Measurements from ENCODE around the gene SPTBN1.

The SPTBN1 gene

DNA sequence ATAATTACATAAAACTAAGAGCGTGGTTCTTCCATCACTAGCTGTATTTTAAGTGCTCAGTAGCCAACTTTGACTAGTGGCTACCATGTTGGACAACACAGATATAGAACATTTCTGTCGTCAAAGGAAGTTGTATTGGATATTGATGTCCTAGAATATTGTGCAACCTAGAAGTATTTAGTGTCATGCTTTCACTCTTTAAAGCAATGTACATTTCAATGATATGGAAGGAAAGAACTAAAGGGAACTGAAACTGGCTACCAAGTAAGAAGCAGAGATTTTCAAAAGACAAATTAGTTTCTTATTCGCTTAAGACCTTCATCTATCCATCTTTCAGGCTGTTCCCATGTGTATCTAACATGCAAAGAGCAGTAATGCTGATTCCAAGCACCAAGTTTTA, 182.0 kb downstream of the SPTBN1 start:
- no peak for DNase-seq

GRCh38 chr2:54638774-54639187, 182.7 kb downstream of the SPTBN1 start:
- DNase-seq: no peak

DNA sequence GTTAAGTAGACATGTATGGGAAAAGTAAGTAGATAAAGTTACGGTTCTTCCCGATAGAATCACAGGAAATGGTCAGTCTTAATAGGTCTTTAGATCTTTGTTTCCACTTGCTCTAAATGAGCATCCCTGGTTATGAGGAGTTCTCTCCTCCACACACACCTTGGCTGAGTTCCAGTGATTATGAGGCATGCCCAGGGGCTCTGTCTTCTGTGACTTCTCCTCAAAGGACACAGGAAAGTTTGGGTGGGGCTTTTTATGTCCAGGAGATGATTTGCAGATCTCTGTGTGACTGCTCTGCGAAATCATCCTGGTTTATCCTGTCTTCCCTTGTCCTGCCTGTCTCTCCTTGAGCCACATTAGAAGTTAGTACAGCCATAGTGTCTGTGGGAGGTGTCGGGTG, 183.5 kb downstream of the SPTBN1 start:
- DNase-seq: no peak

- no peak for DNase-seq
Observed at GRCh38 chr2:54640834-54641540, 184.9 kb downstream of the SPTBN1 start.

DNA sequence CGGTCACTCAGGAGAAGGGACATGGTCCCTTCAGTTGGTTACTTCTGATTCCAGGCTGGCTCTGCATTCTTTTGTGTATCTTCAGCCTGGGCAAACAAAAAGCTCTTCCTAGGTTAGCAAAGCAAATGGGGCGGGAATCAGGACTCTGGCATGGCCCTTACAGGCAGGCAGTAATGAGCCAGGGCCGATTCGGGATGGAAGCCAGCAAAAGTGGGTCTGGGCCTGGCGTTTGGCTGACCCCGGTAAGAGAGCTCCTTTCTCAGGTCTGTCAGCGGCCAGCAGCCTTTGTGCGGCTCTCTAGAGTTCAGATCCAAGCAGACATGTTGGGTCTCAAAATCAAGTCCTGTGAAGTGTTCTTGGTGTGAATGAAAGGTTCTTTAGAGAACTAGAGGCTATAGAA, 185.9 kb downstream of the SPTBN1 start:
- DNase-seq: no peak

- no peak for DNase-seq
Observed at GRCh38 chr2:54642677-54643430, 186.7 kb downstream of the SPTBN1 start.

DNA sequence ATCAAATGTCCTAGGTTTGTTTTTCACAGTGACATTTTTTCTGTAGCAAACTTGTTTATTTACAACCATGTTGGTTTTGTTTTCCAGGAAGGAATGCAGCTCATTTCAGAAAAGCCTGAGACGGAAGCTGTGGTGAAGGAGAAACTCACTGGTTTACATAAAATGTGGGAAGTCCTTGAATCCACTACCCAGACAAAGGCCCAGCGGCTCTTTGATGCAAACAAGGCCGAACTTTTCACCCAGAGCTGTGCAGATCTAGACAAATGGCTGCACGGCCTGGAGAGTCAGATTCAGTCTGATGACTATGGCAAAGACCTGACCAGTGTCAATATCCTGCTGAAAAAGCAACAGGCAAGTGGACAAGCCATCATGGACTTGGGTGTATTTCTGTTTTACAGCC, 188.1 kb downstream of the SPTBN1 start:
- no peak for DNase-seq

- DNase-seq: no peak
Observed at GRCh38 chr2:54646170-54646927, 190.2 kb downstream of the SPTBN1 start.

- DNase-seq: no peak
Observed at GRCh38 chr2:54648256-54648655, 192.1 kb downstream of the SPTBN1 start.

DNA sequence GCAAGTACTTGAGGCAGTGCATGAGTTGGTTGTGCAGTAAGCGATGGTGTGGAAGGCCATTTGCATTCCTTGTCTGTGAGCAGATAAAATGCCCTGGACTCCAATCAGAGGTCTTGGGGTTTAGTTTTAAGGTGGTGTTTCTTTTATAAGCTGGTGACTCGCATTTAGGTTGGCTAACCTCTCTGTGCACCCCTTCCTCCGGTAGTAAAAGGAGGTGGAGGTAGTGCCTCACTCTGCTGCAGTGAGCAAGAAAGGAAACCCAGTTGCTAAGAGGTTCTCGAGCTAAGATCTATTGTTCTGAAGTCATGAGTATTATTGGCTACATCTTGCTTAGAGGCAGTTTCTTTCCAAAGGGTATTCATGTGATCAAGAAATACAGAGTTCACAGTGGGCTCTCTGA, 193.1 kb downstream of the SPTBN1 start:
- no peak for DNase-seq

DNA sequence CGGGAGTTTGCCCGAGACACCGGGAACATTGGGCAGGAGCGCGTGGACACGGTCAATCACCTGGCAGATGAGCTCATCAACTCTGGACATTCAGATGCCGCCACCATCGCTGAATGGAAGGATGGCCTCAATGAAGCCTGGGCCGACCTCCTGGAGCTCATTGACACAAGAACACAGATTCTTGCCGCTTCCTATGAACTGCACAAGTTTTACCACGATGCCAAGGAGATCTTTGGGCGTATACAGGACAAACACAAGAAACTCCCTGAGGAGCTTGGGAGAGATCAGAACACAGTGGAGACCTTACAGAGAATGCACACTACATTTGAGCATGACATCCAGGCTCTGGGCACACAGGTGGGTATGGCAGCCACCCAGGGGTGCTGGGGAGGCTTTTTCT, 193.5 kb downstream of the SPTBN1 start:
- DNase-seq: no peak

DNA sequence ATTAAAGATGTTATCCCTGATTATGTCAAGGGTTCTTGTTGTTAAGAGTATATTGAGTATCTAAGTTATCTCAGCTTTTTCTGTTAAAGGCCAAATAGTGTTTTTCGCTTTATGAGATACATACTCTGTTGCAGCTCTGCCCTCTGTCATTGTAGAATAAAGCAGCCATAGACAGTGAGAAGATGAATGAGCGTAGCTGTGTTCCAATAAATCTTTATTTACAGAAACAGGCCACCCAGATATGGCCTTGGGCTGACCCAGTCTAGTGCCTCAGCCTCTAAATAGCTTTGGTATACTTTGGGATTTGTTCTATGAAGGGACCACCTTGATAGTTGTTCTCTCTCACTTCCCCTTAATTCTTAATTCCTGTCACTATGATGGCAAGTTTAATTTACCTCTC, 194.5 kb downstream of the SPTBN1 start:
- no peak for DNase-seq

- DNase-seq: no peak
Observed at GRCh38 chr2:54651291-54651690, 195.2 kb downstream of the SPTBN1 start.

DNA sequence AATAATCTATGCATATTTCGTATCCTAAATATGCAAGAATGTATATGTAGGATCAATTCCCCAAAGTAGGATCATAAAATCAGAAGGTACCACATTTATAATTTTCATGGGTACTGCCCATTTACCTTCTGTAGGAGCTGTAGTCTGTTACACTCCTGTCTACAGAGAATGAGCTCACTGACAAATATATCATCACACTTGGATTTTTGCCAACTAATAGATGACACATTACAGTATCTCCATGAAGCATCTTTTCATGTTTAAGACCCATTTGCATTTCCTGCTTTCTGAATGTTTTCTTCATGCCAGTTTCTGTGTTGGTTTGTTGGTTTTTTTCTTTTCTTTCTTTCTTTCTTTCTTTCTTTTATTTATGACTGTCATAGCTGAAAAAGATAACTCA, 196.4 kb downstream of the SPTBN1 start:
- no peak for DNase-seq

DNA sequence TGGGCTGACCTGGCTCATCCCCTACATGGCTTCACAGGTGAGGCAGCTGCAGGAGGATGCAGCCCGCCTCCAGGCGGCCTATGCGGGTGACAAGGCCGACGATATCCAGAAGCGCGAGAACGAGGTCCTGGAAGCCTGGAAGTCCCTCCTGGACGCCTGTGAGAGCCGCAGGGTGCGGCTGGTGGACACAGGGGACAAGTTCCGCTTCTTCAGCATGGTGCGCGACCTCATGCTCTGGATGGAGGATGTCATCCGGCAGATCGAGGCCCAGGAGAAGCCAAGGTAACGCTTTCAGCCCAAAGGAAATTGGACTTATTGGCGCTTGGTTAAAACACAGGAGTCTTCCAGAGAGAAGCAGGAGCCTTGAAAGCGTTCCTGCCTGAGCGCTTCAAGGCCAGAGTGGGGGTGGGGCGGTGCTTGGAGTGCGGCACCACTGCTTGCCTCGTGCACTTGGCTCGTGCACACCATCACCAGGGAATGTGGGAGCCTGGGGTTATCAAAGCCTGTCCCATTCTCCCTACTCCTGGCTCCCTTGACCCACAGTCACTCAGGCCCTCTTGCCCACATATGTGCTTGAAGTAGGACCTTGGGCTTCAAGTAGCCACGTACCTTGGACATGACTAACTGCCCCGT, 197.6 kb downstream of the SPTBN1 start:
- DNase-seq: no peak

- no peak for DNase-seq
Observed at GRCh38 chr2:54655046-54655809, 199.1 kb downstream of the SPTBN1 start.

- DNase-seq: no peak
Observed at GRCh38 chr2:54656863-54657262, 200.7 kb downstream of the SPTBN1 start.

DNA sequence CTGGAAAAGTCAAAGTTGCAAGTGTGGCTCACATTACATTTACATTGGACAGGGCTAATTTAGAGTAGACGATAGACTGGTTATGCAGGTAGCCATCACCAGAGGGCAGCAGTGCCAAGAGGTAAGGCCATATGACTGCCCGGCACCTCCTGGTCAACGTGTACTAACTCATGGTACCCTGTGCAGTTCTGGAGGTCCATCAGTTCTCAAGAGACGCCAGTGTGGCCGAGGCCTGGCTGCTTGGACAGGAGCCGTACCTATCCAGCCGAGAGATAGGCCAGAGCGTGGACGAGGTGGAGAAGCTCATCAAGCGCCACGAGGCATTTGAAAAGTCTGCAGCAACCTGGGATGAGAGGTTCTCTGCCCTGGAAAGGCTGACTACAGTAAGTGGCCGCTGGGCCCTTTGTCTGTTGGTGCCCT, 201.5 kb downstream of the SPTBN1 start:
- peak; percentile 59 to 60 for DNase-seq

DNA sequence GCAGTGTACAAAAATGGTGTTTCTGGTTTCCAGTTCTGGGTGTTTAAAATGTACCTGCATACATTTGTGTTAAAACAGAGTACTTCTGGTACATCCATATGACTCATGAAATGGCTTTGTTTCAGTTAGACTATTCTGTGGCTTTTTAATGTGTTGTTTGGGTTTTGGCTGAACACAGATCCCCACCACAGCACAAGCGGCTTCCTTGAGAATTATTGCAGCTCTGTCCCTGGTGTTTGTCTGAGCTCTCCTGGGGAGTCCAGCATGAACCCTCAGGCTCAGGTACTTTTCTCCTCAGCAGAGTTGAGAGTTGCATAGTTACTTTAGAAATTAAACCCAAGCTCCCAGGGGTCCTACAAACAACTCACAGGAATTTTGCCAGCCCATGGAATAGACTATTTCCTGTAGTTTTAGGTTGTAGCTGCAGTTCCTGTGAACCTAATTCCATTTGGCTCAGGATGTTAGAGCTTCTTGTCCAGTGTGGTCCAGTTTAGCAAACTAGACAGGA, 202.5 kb downstream of the SPTBN1 start:
- no peak for DNase-seq

DNA sequence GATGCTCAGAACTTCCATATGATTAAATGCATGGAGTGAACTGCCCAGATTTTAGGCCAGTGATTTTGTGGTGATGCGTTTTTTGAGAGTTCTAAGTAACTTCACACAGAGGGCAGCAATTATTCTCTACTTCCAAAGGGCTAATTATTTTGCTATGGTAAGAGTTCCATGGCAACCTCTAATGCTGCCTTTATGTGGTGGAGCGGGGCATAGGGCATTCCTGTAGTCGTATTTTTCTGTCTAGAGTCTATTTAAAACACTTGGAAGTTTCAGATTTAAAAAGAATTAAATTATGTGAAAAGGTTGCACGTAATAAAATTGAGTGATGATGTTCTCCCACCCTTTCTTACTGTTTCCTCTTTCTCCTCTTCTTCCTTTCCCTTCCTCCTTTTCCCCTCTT, 203.4 kb downstream of the SPTBN1 start:
- no peak for DNase-seq

GRCh38 chr2:54660752-54661151, 204.6 kb downstream of the SPTBN1 start:
- no peak for DNase-seq

DNA sequence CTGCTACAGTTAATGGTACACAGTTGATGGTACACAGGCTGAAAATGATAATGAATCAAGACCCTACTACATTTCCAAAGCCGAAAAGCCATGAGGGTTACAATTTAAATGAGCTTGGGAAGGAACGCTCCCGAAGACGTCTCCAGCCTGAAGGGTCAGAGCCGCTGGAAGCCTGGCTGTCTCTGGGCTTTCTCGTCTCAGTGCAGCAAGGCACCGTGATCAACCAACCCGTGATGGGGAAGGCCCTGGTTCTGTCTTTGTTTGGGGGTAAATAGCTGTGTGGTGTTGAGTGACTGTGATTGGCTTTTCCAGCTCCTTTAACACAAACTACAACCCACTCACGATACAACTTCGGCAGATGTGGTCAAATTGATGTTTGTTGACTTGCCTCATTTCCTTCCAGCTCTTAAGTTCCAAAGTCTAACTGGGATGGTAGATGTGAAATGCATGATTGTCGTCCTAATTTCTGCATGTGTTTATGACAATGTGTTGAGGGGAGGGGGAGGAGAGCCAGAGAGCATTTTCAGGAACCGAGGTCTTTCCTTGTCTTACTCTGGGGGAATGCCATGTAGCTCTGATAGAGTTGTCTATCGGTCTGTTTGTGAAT, 207.4 kb downstream of the SPTBN1 start:
- DNase-seq: no peak
